SIG-M5 (cell line): ENCODE measurements around the gene ARPC5.
"Not testable (repeated sequence)": the region's sequence is repeated elsewhere in the genome, so short reads cannot be mapped to it uniquely, and the experiment has no call there.

Experiments used
- DNase-seq: peaks from one replicate; lab custom pipeline; 2025; lab: John Stamatoyannopoulos, UW

The ARPC5 gene

DNA sequence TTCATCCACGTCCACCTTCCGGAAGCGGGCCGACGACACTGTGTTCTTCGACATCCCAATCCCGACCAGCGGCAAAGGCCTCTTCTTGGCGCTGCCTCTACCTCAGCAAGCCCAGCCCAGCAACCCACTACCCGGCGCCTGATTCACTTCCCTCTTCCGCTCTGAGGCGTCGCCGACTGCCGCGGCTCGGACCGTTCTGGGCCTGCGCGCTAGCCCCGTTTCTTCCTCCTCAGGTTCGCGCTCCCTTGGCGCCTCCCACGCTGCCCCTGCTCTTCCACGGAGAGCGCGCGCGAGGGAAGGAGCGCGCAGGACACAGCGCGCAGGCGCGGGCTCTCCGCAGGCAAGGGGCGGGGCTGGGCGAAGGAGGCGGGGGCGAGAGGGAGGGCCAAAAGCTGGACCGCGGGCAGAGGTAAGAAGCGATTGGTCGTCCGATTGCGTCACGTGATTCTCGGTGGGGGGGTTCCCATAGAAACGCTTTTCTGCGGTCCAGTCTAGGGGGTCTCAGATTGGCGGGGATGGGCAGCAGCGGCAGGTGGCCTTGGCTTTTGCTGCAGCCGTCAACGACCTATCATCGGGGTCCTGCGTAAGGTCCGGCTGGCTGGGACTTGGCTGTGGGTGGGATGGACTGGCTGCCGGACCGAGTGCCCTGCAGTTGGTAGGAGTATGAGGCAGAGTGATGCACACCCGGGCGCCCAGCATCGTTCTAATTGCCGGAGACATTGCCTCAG lies at the start of gene ARPC5:
Gene ARPC5 (minus strand): TSS at position 178 of the 728 bp plus-strand sequence. CDS start 124 bp downstream, at position 54.
- peak; percentile 92 for DNase-seq

GRCh38 chr1:183685112-183685713 lies 49.6 kb upstream of the ARPC5 start:
- peak; percentile 30 for DNase-seq

- DNase-seq: not testable (repeated sequence)
Observed at GRCh38 chr1:183679363-183679762, 43.8 kb upstream of the ARPC5 start.

GRCh38 chr1:183678819-183679218 lies 43.2 kb upstream of the ARPC5 start:
- DNase-seq: no peak

GRCh38 chr1:183676586-183677189 lies 41.1 kb upstream of the ARPC5 start:
- no peak for DNase-seq

- no peak for DNase-seq
Observed at GRCh38 chr1:183675883-183676585, 40.5 kb upstream of the ARPC5 start.

DNA sequence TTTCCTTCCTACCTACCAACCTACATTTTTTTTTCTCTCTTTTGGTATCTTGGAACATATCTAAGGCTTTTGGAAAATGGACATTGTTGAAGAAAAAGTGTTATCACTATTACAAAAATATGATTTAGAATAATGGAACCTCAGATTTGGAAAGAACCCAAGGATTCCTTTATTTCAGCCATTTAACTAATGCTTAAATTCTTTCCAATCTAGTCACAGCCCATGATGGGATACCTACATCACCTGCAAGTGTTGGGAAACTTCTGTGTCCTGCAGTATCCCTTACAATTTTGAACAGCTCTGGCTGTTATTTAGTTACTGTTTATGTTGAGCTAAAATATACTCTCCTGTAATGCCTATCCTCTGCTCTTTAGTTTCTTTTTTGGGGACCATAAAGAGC lies 39.8 kb upstream of the ARPC5 start:
- no peak for DNase-seq

- DNase-seq: no peak
Observed at GRCh38 chr1:183674886-183675285, 39.3 kb upstream of the ARPC5 start.

DNA sequence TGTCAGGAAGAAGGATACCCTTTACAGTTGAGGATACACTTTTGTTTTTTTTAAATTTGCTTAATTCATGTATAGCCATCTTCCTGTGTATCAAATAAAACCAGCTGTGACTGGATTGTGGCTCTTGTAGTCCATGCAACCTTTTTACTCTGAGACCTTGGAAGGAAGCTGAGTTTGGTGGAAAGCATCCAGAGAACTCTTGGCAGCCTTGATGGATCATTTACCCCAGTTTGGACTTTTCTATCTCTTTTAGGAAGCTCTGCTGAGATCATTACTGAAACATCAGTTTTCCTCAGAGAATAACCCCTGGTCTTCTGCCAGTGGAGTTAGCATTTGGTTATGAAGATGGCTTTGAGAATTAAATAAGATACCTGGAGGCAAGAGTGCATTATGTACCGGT lies 38.8 kb upstream of the ARPC5 start:
- no peak for DNase-seq

GRCh38 chr1:183673605-183674323 lies 38.2 kb upstream of the ARPC5 start:
- DNase-seq: no peak

GRCh38 chr1:183670169-183670568 lies 34.6 kb upstream of the ARPC5 start:
- no peak for DNase-seq

DNA sequence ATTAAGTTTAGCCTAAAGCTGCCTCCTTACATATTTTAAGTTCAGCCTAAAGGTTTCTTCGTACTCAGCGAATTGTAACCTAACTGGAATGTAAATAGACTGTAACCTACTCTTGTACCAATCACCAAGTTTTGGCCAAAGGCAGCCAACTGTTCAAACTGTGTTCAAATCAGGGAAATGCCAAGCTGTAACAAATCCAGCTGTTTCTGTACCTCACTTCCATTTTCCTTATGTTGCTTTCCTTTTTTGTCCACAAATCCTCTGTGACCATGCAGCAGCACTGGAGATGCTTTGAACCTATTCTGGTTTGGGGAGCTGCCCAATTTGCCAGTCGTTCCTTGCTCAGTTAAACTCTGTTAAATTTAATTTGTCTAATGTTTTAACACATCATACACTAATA lies 20.8 kb upstream of the ARPC5 start:
- no peak for DNase-seq

DNA sequence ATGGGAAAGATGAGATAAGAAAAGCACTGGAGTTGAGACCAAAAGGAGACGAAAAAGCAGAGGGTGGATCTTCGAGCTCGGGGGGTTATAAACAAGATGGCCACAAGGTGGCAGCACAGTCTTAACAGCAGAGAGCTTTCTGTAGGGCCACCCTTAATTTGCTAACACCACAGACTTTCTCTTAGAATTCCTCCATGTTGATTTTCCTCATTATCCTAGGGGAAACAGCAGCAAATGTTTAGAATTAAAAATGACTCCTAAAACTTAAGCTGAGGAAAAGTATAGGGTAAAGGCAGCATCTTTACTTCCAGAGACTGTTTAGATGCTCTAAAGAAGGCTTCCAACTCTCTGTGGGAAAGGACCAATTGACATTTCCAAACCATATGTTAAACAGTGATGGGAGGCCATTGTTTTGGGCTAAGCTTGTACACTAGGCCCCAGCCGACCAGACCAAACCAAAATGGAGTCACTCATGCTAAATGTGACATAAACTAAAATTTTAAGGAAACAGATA lies 20.0 kb upstream of the ARPC5 start:
- no peak for DNase-seq

- no peak for DNase-seq
Observed at GRCh38 chr1:183654706-183655105, 19.1 kb upstream of the ARPC5 start.

DNA sequence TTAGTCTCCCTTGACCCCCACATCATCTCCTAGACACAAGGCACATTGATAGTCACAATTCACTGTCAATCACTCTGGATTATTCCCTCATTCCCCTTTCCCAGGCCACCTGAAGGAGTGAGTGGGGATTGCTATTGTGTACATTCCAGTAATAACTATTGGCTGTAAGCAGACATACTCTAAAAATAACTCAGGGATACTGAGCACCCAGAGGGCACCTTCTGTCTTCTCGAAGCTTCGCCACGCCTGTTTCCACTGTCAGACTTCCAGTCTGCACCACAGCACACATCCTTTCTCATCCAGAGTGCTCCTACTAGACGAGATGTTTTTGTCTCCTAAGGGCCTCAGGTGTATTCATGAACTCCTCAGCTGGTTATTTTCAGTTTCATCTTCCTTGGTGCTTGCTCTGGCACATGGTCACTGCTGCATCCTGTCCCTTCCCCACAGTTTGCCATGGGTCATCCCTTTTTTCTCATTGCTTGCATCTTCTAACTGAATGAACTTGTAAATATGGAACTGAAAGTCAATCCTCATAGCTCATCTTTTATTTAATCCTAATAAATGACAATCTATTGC lies 18.4 kb upstream of the ARPC5 start:
- DNase-seq: no peak

DNA sequence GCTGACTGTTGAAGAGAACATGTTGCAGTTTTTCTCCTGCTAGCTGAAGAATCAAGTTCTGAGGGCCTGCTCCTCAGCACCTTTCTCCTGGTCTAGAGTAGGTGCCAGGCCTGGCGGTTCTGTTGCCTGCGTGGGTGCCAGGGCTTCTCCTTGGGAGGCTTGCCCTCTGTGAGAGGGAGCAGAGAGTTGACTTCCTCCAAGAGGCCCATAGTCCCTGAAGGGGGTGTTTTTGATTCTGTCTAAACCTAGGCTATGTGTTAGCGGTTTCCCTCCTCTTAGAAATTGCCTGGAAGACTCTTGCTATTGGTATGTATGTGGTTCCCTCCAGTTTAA lies 17.8 kb upstream of the ARPC5 start:
- no peak for DNase-seq

DNA sequence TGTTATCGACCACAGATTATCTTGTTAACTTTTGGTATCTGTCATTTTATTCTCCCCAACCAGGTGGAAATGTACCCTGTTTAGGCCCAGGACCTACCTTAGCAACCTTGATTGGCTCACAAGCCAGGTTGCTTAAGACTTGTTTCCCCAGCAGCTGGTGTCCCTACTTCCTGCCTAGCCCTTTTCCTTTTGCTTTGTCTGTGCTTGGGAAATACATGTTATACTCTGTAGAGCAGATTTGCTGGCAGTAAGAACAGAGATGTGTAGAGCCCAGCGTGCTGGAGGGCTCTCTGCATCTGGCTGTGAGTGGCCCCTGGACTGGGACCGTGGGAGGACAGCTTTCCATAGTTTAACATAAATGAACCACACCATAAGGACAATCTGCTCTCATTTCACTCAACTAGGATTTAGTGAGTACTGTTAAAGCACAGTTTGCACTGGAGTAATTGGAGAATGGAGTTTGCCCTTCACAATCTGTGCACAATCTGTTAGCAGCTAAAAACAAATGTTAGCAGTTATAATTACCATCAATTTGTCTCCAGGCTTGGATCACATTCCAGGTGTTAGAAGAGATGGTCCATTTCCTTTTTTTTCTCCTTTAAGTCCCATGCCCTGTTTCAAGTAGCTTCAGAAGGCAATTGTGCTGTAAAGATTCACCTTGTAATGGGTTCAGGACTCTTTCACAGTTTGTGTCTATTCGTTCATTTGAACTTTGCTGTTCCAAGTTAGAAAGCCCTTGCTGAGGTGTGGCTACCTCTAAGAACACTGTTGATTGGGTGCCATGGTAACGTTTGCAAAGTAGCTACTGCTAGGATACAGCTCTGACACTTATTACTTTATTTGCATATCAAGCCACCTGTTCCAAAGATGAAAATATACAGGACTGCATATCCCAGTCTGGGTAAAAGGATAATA lies 17.2 kb upstream of the ARPC5 start, which contains the start of gene APOBEC4:
Gene APOBEC4 (minus strand): TSS at position 770 of the 915 bp plus-strand sequence. CDS start 4,535 bp downstream, outside the sequence.
- DNase-seq: no peak

- DNase-seq: no peak
Observed at GRCh38 chr1:183652107-183652506, 16.5 kb upstream of the ARPC5 start.

DNA sequence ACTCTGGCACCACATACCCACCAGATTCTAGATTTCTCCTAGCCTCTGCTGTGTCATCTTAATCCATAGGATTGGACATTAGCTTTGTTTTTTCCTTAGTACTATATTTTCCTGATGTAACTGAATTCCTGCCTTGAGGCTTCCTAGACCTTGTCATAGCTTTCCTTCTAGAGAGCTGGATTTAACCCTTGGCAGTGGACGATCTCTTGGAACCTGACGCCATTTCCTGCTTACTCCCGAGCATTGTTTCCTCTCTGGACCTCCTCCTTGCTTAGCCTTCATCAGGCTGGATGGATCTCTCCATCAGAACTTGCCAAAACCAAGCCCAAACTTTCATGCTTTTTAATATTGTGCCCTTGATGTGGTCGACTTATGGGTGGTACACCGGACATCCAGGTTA lies 16.0 kb upstream of the ARPC5 start:
- no peak for DNase-seq

- no peak for DNase-seq
Observed at GRCh38 chr1:183648042-183648441, 12.5 kb upstream of the ARPC5 start.
